ENCODE data around the gene LPAR5. TPM values are rescaled to one million over a fixed set of nuclear protein-coding genes. Genes with fewer than 3 reads are reported as not detected.

LPAR5 gene
- total and polyA plus RNA-seq, 5 donors from 2014 or later: 6.6 to 17.3 (median 7.8) TPM

GRCh38 chr12:6646276-6647082, 10.7 kb upstream of the LPAR5 start:
- Mint-ChIP-seq H3K27ac (peak overlapping the region in 1 of 3 donors; percentile 8), H3K4me1 (peaks cover 0 to 17% (median 4%) of the 10 kb centered on the region in 4 donors), H3K9me3 (peaks cover 0 to 17% (median 3%) of the 10 kb centered on the region in 7 donors), H3K4me3 (peak overlapping the region in 3 of 4 donors; percentile 56 to 62 (median 57)), H3K27me3 (no peaks in the 10 kb centered on the region), H3K36me3 (peaks cover 35% of the 10 kb centered on the region)
- peaks cover 8% of the 10 kb centered on the region for H3K4me1 ChIP-seq (ENCODE audit: control insufficient read depth, insufficient read depth, low read length, poor library complexity, severe bottlenecking)
- no peak overlapping the region for H3K27ac ChIP-seq (ENCODE audit: insufficient read depth, low read length, poor library complexity, severe bottlenecking)
- peaks cover 12 to 14% of the 10 kb centered on the region in 2 experiments for H3K9me3 ChIP-seq (ENCODE audit: control insufficient read depth in 2 of 2, low read length in 2 of 2)
- peaks cover 15% of the 10 kb centered on the region for H3K36me3 ChIP-seq (ENCODE audit: control insufficient read depth, insufficient read depth, low read length)
- ATAC-seq (ENCODE audit: low read depth in 2 of 2): no peak
- DNase-seq: no peak
- no peaks in the 10 kb centered on the region for H3K27me3 ChIP-seq (ENCODE audit: control insufficient read depth, insufficient read depth, low read length)
- no peak overlapping the region for H3K4me3 ChIP-seq (ENCODE audit: low read depth, low read length)

- H3K4me3 ChIP-seq (ENCODE audit: low read depth, low read length): no peak overlapping the region
- H3K4me1 ChIP-seq (ENCODE audit: control insufficient read depth, insufficient read depth, low read length, poor library complexity, severe bottlenecking): peaks cover 8% of the 10 kb centered on the region
- H3K36me3 ChIP-seq (ENCODE audit: control insufficient read depth, insufficient read depth, low read length): no peaks in the 10 kb centered on the region
- H3K27ac ChIP-seq (ENCODE audit: insufficient read depth, low read length, poor library complexity, severe bottlenecking): no peak overlapping the region
- no peak overlapping the region for H3K27ac Mint-ChIP-seq
- H3K27me3 ChIP-seq (ENCODE audit: control insufficient read depth, insufficient read depth, low read length): no peaks in the 10 kb centered on the region
- H3K4me1 Mint-ChIP-seq: peaks cover 0 to 17% (median 5%) of the 10 kb centered on the region in 4 donors
- peaks cover 0 to 17% (median 3%) of the 10 kb centered on the region in 7 donors for H3K9me3 Mint-ChIP-seq
- no peak overlapping the region for H3K4me3 Mint-ChIP-seq
- peaks cover 12 to 14% of the 10 kb centered on the region in 2 experiments for H3K9me3 ChIP-seq (ENCODE audit: control insufficient read depth in 2 of 2, low read length in 2 of 2)
- H3K27me3 Mint-ChIP-seq: no peaks in the 10 kb centered on the region
- no peak for DNase-seq
- no peak for ATAC-seq (ENCODE audit: low read depth in 2 of 2)
- peaks cover 31% of the 10 kb centered on the region for H3K36me3 Mint-ChIP-seq
These were observed 9.1 kb upstream of the LPAR5 start for GRCh38 chr12:6644903-6645302.

- ATAC-seq (ENCODE audit: low read depth in 2 of 2): no peak
- no peak overlapping the region for H3K27ac ChIP-seq (ENCODE audit: insufficient read depth, low read length, poor library complexity, severe bottlenecking)
- peak overlapping the region in 1 of 3 donors; percentile 43 for H3K27ac Mint-ChIP-seq
These were observed 8.5 kb upstream of the LPAR5 start for GRCh38 chr12:6644257-6644596.

GRCh38 chr12:6643569-6644256, 8.0 kb upstream of the LPAR5 start:
- peaks cover 8% of the 10 kb centered on the region for H3K4me1 ChIP-seq (ENCODE audit: control insufficient read depth, insufficient read depth, low read length, poor library complexity, severe bottlenecking)
- peak overlapping the region in 1 of 3 donors; percentile 4 for H3K27ac Mint-ChIP-seq

More at GRCh38 chr12:6644257-6644596, 8.5 kb upstream of the LPAR5 start:
- H3K36me3 Mint-ChIP-seq: peaks cover 31% of the 10 kb centered on the region
- Histone ChIP-seq H3K4me1 (ENCODE audit: control insufficient read depth, insufficient read depth, low read length, poor library complexity, severe bottlenecking) (peaks cover 8% of the 10 kb centered on the region), H3K27me3 (ENCODE audit: control insufficient read depth, insufficient read depth, low read length) (no peaks in the 10 kb centered on the region), H3K36me3 (ENCODE audit: control insufficient read depth, insufficient read depth, low read length) (no peaks in the 10 kb centered on the region), H3K4me3 (ENCODE audit: low read depth, low read length) (no peak overlapping the region), H3K9me3 (ENCODE audit: control insufficient read depth in 2 of 2, low read length in 2 of 2) (peaks cover 12 to 14% of the 10 kb centered on the region in 2 experiments)
- no peaks in the 10 kb centered on the region for H3K27me3 Mint-ChIP-seq
- DNase-seq: no peak
- no peak overlapping the region for H3K4me3 Mint-ChIP-seq
- H3K9me3 Mint-ChIP-seq: peaks cover 0 to 17% (median 3%) of the 10 kb centered on the region in 7 donors
- peaks cover 0 to 17% (median 5%) of the 10 kb centered on the region in 4 donors for H3K4me1 Mint-ChIP-seq

GRCh38 chr12:6641131-6641530, 5.4 kb upstream of the LPAR5 start:
- peaks cover 2% of the 10 kb centered on the region for H3K27me3 Mint-ChIP-seq
- H3K4me3 ChIP-seq (ENCODE audit: low read depth, low read length): no peak overlapping the region
- no peak for ATAC-seq (ENCODE audit: low read depth in 2 of 2)
- no peaks in the 10 kb centered on the region for H3K27me3 ChIP-seq (ENCODE audit: control insufficient read depth, insufficient read depth, low read length)
- peak overlapping the region in 1 of 3 donors; percentile 45 for H3K27ac Mint-ChIP-seq
- H3K9me3 ChIP-seq (ENCODE audit: control insufficient read depth in 2 of 2, low read length in 2 of 2): peaks cover 12 to 14% of the 10 kb centered on the region in 2 experiments
- H3K36me3 ChIP-seq (ENCODE audit: control insufficient read depth, insufficient read depth, low read length): no peaks in the 10 kb centered on the region
- DNase-seq: no peak
- no peak overlapping the region for H3K4me3 Mint-ChIP-seq
- H3K4me1 ChIP-seq (ENCODE audit: control insufficient read depth, insufficient read depth, low read length, poor library complexity, severe bottlenecking): peaks cover 4% of the 10 kb centered on the region
- peaks cover 4 to 12% (median 5%) of the 10 kb centered on the region in 4 donors for H3K4me1 Mint-ChIP-seq
- H3K9me3 Mint-ChIP-seq: peaks cover 0 to 17% (median 3%) of the 10 kb centered on the region in 7 donors
- H3K36me3 Mint-ChIP-seq: peaks cover 32% of the 10 kb centered on the region
- no peak overlapping the region for H3K27ac ChIP-seq (ENCODE audit: insufficient read depth, low read length, poor library complexity, severe bottlenecking)

More at GRCh38 chr12:6643569-6644256, 8.0 kb upstream of the LPAR5 start:
- H3K27ac ChIP-seq (ENCODE audit: insufficient read depth, low read length, poor library complexity, severe bottlenecking): no peak overlapping the region
- H3K4me3 ChIP-seq (ENCODE audit: low read depth, low read length): no peak overlapping the region
- no peak for DNase-seq
- H3K27me3 ChIP-seq (ENCODE audit: control insufficient read depth, insufficient read depth, low read length): no peaks in the 10 kb centered on the region
- Mint-ChIP-seq H3K4me1 (peaks cover 0 to 17% (median 5%) of the 10 kb centered on the region in 4 donors), H3K27me3 (no peaks in the 10 kb centered on the region), H3K36me3 (peaks cover 31% of the 10 kb centered on the region), H3K4me3 (no peak overlapping the region), H3K9me3 (peaks cover 0 to 17% (median 3%) of the 10 kb centered on the region in 7 donors)
- no peak for ATAC-seq (ENCODE audit: low read depth in 2 of 2)
- H3K9me3 ChIP-seq (ENCODE audit: control insufficient read depth in 2 of 2, low read length in 2 of 2): peaks cover 12 to 14% of the 10 kb centered on the region in 2 experiments
- H3K36me3 ChIP-seq (ENCODE audit: control insufficient read depth, insufficient read depth, low read length): no peaks in the 10 kb centered on the region

GRCh38 chr12:6640497-6640896, 4.7 kb upstream of the LPAR5 start:
- H3K4me1 Mint-ChIP-seq: peaks cover 4 to 18% (median 7%) of the 10 kb centered on the region in 4 donors
- peaks cover 4% of the 10 kb centered on the region for H3K27me3 Mint-ChIP-seq
- Histone ChIP-seq H3K36me3 (ENCODE audit: control insufficient read depth, insufficient read depth, low read length) (no peaks in the 10 kb centered on the region), H3K27ac (ENCODE audit: insufficient read depth, low read length, poor library complexity, severe bottlenecking) (no peak overlapping the region), H3K4me1 (ENCODE audit: control insufficient read depth, insufficient read depth, low read length, poor library complexity, severe bottlenecking) (peaks cover 10% of the 10 kb centered on the region), H3K4me3 (ENCODE audit: low read depth, low read length) (no peak overlapping the region), H3K9me3 (ENCODE audit: control insufficient read depth in 2 of 2, low read length in 2 of 2) (peaks cover 12 to 14% of the 10 kb centered on the region in 2 experiments), H3K27me3 (ENCODE audit: control insufficient read depth, insufficient read depth, low read length) (no peaks in the 10 kb centered on the region)
- DNase-seq: no peak
- peaks cover 0 to 17% (median 3%) of the 10 kb centered on the region in 7 donors for H3K9me3 Mint-ChIP-seq
- peak overlapping the region in 1 of 3 donors; percentile 45 for H3K27ac Mint-ChIP-seq
- ATAC-seq (ENCODE audit: low read depth in 2 of 2): no peak
- H3K36me3 Mint-ChIP-seq: peaks cover 32% of the 10 kb centered on the region
- H3K4me3 Mint-ChIP-seq: peak overlapping the region in 1 of 4 donors; percentile 37

GRCh38 chr12:6639151-6639801, 3.5 kb upstream of the LPAR5 start:
- no peak for DNase-seq

More at GRCh38 chr12:6639151-6639801, 3.5 kb upstream of the LPAR5 start:
- H3K27me3 ChIP-seq (ENCODE audit: control insufficient read depth, insufficient read depth, low read length): no peaks in the 10 kb centered on the region
- no peaks in the 10 kb centered on the region for H3K36me3 ChIP-seq (ENCODE audit: control insufficient read depth, insufficient read depth, low read length)
- peaks cover 8 to 13% of the 10 kb centered on the region in 2 experiments for H3K9me3 ChIP-seq (ENCODE audit: control insufficient read depth in 2 of 2, low read length in 2 of 2)
- no peak overlapping the region for H3K27ac Mint-ChIP-seq
- H3K4me3 ChIP-seq (ENCODE audit: low read depth, low read length): no peak overlapping the region
- no peak overlapping the region for H3K4me3 Mint-ChIP-seq
- H3K27ac ChIP-seq (ENCODE audit: insufficient read depth, low read length, poor library complexity, severe bottlenecking): no peak overlapping the region
- peaks cover 23% of the 10 kb centered on the region for H3K36me3 Mint-ChIP-seq
- peaks cover 0 to 11% (median 2%) of the 10 kb centered on the region in 7 donors for H3K9me3 Mint-ChIP-seq
- H3K27me3 Mint-ChIP-seq: peaks cover 4% of the 10 kb centered on the region
- H3K4me1 ChIP-seq (ENCODE audit: control insufficient read depth, insufficient read depth, low read length, poor library complexity, severe bottlenecking): peaks cover 20% of the 10 kb centered on the region
- ATAC-seq (ENCODE audit: low read depth in 2 of 2): no peak
- peaks cover 4 to 27% (median 7%) of the 10 kb centered on the region in 4 donors for H3K4me1 Mint-ChIP-seq

Measured in CD4-positive, CD25-positive, alpha-beta regulatory T cell (primary cell).